Smooth muscle cell (in vitro differentiated cells): ENCODE results near the gene IGF2BP3. TPM values are rescaled to one million over a fixed set of nuclear protein-coding genes. Genes with fewer than 3 reads are reported as not detected.

Experiments
- DNase-seq: peaks from one replicate; lab custom pipeline; 2025; ENCODE audit not compliant: unreplicated experiment; lab: John Stamatoyannopoulos, UW
- H2AFZ ChIP-seq: fragments of 200-600 bp; sonication (generic); 2 replicates; pipeline ENCODE4 v1.6.0; 2016; ENCODE audit warnings: antibody characterized with exemption, low read depth, mild to moderate bottlenecking
- H3F3A ChIP-seq: fragments of 200-600 bp; sonication (generic); 2 replicates; pipeline ENCODE4 v1.6.0; 2017; ENCODE audit warnings: antibody characterized with exemption, low read depth
- H3K27ac ChIP-seq: fragments of 200-600 bp; sonication (generic); 2 replicates; pipeline ENCODE4 v1.5.1; 2016; ENCODE audit warnings: low read depth, mild to moderate bottlenecking
- H3K27me3 ChIP-seq: fragments of 200-600 bp; sonication (generic); 2 replicates; pipeline ENCODE4 v1.6.1; 2016; ENCODE audit warnings: low read depth, mild to moderate bottlenecking
- H3K36me3 ChIP-seq: fragments of 200-600 bp; sonication (generic); 2 replicates; pipeline ENCODE4 v1.5.1; 2016; ENCODE audit warnings: low read depth
- H3K4me1 ChIP-seq: fragments of 200-600 bp; sonication (generic); 2 replicates; pipeline ENCODE4 v1.5.1; 2016; ENCODE audit warnings: low read depth
- H3K4me2 ChIP-seq: fragments of 200-600 bp; sonication (generic); 2 replicates; pipeline ENCODE4 v1.6.0; 2016; ENCODE audit warnings: mild to moderate bottlenecking
- H3K4me3 ChIP-seq: fragments of 200-600 bp; sonication (generic); 2 replicates; pipeline ENCODE4 v1.5.1; 2016; ENCODE audit warnings: mild to moderate bottlenecking
- H3K79me2 ChIP-seq: fragments of 200-600 bp; sonication (generic); 2 replicates; pipeline ENCODE4 v1.6.0; 2016; ENCODE audit warnings: low read depth, mild to moderate bottlenecking
- H3K9ac ChIP-seq: fragments of 200-600 bp; sonication (generic); 2 replicates; pipeline ENCODE4 v1.6.0; 2016; ENCODE audit warnings: low read depth
- H3K9me3 ChIP-seq: fragments of 200-600 bp; sonication (generic); replicated peaks from 2 replicates; pipeline ENCODE4 v1.5.1; 2016; ENCODE audit warnings: low read depth
- H4K20me1 ChIP-seq: fragments of 200-600 bp; sonication (generic); 2 replicates; pipeline ENCODE4 v1.6.0; 2016; ENCODE audit warnings: low read depth
- CTCF ChIP-seq: fragments of 200-600 bp; sonication (generic); IDR thresholded peaks from 2 replicates; pipeline ENCODE4 v1.5.1; 2017; ENCODE audit warnings: borderline replicate concordance, mild to moderate bottlenecking, antibody characterized with exemption; ENCODE audit not compliant: insufficient read depth, poor library complexity, severe bottlenecking
- WGBS: methylation state at CpG from one replicate; pipeline ENCODE4 v1.1.7; 2016; ENCODE audit warnings: low lambda C conversion rate; 5-methylcytosine and 5-hydroxymethylcytosine counted together
- polyA plus RNA-seq: library from polyadenylated mRNA; unstranded; fragments of >200 nt; fragmentation: Nextera tagmentation; extraction: Ambion mirVana; gene quantifications from 2 replicates; pipeline ENCODE4 v1.2.1, GENCODE V29; 2016
- total RNA-seq: library from RNA; depleted of rRNA; stranded (reverse); fragments of >200 nt; gene quantifications from 2 replicates; pipeline ENCODE4 v1.2.3, GENCODE V29; 2014

Gene IGF2BP3
- total and polyA plus RNA-seq, 2 experiments from 2014 or later, result 7.9 to 35.2 TPM

- H3K9ac ChIP-seq, result peak overlapping the region; percentile 57
- no peak for TF ChIP-seq CTCF
- H3K4me3 ChIP-seq, result peak overlapping the region; percentile 8
- H3K27me3 ChIP-seq, result no peaks in the 10 kb centered on the region
- peaks cover 72% of the 10 kb centered on the region for H3K4me1 ChIP-seq
- no peaks in the 10 kb centered on the region for H3K36me3 ChIP-seq
- H3K79me2 ChIP-seq, result no peaks in the 10 kb centered on the region
- H3K4me2 ChIP-seq, result peak overlapping the region; percentile 84
- H3K27ac ChIP-seq, result peak overlapping the region; percentile 89
- WGBS, result 91% methylated on average over 9 of the region's 9 CpGs
- H4K20me1 ChIP-seq, result no peaks in the 10 kb centered on the region
- no peak overlapping the region for H2AFZ ChIP-seq
- DNase-seq, result no peak
- H3K9me3 ChIP-seq, result no peaks in the 10 kb centered on the region
- H3F3A ChIP-seq, result peaks cover 24% of the 10 kb centered on the region
These were observed 123.1 kb downstream of the IGF2BP3 start for GRCh38 chr7:23347033-23347681.

GRCh38 chr7:23346316-23346715 lies 124.0 kb downstream of the IGF2BP3 start:
- no peak for TF ChIP-seq CTCF
- Histone ChIP-seq H3K27ac (no peak overlapping the region), H3F3A (peaks cover 24% of the 10 kb centered on the region), H3K4me2 (no peak overlapping the region), H3K9ac (no peak overlapping the region), H3K9me3 (no peaks in the 10 kb centered on the region), H3K27me3 (no peaks in the 10 kb centered on the region), H2AFZ (no peak overlapping the region), H3K4me3 (no peak overlapping the region), H3K36me3 (no peaks in the 10 kb centered on the region), H3K4me1 (peaks cover 64% of the 10 kb centered on the region), H4K20me1 (no peaks in the 10 kb centered on the region), H3K79me2 (no peaks in the 10 kb centered on the region)
- 99% methylated on average over 8 of the region's 8 CpGs for WGBS
- DNase-seq, result no peak

GRCh38 chr7:23345601-23346000 lies 124.7 kb downstream of the IGF2BP3 start:
- peaks cover 24% of the 10 kb centered on the region for H3F3A ChIP-seq

More at GRCh38 chr7:23345601-23346000, 124.7 kb downstream of the IGF2BP3 start:
- peaks cover 56% of the 10 kb centered on the region for H3K4me1 ChIP-seq
- no peaks in the 10 kb centered on the region for H3K9me3 ChIP-seq
- no peaks in the 10 kb centered on the region for H3K79me2 ChIP-seq
- H2AFZ ChIP-seq, result no peak overlapping the region
- TF ChIP-seq CTCF, result no peak
- no peak overlapping the region for H3K4me3 ChIP-seq
- H3K27me3 ChIP-seq, result no peaks in the 10 kb centered on the region
- H3K27ac ChIP-seq, result no peak overlapping the region
- H3K4me2 ChIP-seq, result no peak overlapping the region
- 90% methylated on average over 6 of the region's 6 CpGs for WGBS
- DNase-seq, result no peak
- no peak overlapping the region for H3K9ac ChIP-seq
- H4K20me1 ChIP-seq, result no peaks in the 10 kb centered on the region
- H3K36me3 ChIP-seq, result peaks cover 3% of the 10 kb centered on the region
